ENCODE data around the gene MAT1A.

The MAT1A gene

GRCh38 chr10:80274396-80275134 is 14.9 kb downstream of the MAT1A start:
- H3K4me3 ChIP-seq (ENCODE audit: low read length in 2 of 2) = no peak overlapping the region
- no peaks in the 10 kb centered on the region for H3K36me3 ChIP-seq (ENCODE audit: control insufficient read depth in 2 of 2, insufficient read depth in 2 of 2, low read length in 2 of 2)
- no peaks in the 10 kb centered on the region for H3K27me3 ChIP-seq (ENCODE audit: control insufficient read depth in 1 of 2, insufficient read depth in 2 of 2, low read length in 2 of 2)
- no peak overlapping the region for H3K27ac ChIP-seq (ENCODE audit: low read length)
- H3K9ac ChIP-seq (ENCODE audit: low read length in 2 of 2) = no peak overlapping the region
- no peaks in the 10 kb centered on the region for H3K9me3 ChIP-seq (ENCODE audit: control insufficient read depth in 2 of 2, low read length in 2 of 2)
- no peaks in the 10 kb centered on the region for H3K4me1 ChIP-seq (ENCODE audit: control insufficient read depth, insufficient read depth, low read length)

- Histone ChIP-seq H3K27me3 (ENCODE audit: control insufficient read depth in 1 of 2, insufficient read depth in 2 of 2, low read length in 2 of 2) (no peaks in the 10 kb centered on the region), H3K36me3 (ENCODE audit: control insufficient read depth in 2 of 2, insufficient read depth in 2 of 2, low read length in 2 of 2) (no peaks in the 10 kb centered on the region), H3K9me3 (ENCODE audit: control insufficient read depth in 2 of 2, low read length in 2 of 2) (no peaks in the 10 kb centered on the region), H3K9ac (ENCODE audit: low read length in 2 of 2) (no peak overlapping the region), H3K4me1 (ENCODE audit: control insufficient read depth, insufficient read depth, low read length) (no peaks in the 10 kb centered on the region), H3K4me3 (ENCODE audit: low read length in 2 of 2) (no peak overlapping the region), H3K27ac (ENCODE audit: low read length) (no peak overlapping the region)
Measured at GRCh38 chr10:80273523-80274170, 15.8 kb downstream of the MAT1A start.

DNA sequence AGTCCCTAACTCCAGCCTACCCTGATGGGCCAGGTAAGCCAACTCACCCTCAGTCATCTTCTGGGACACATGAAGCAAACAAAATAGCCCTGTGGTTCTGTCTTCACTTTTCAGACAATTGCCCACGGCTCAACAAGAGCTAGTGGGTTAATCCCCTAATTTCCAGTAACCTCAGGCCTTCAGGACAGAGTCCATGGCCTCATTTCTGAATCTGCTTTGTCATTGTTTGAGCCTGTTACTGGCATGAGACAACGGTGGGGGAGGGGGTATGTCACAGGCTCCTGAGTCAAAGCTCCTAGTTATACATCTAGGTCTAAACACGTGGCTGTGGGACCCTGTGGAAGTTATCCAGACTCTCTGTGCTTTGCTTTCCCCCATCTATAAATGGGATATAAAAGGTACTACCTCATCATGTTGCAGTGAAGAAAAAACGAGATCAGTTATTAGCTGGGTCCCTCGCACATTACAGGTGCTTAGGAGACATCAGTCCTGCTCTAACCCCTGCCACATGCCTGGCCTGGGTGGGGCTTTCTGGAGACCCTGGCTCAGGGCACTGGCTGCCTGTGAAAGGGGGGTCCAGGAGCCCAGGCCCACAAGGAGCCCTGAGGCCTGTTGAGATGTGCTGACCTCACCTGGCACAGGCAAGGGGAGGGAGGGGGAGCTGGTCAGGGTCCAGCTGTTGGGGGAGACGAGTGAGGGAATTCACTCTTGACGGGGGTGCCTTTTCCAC is 16.5 kb downstream of the MAT1A start:
- H3K36me3 ChIP-seq (ENCODE audit: control insufficient read depth in 2 of 2, insufficient read depth in 2 of 2, low read length in 2 of 2) = no peaks in the 10 kb centered on the region
- no peaks in the 10 kb centered on the region for H3K27me3 ChIP-seq (ENCODE audit: control insufficient read depth in 1 of 2, insufficient read depth in 2 of 2, low read length in 2 of 2)
- H3K9me3 ChIP-seq (ENCODE audit: control insufficient read depth in 2 of 2, low read length in 2 of 2) = no peaks in the 10 kb centered on the region
- no peaks in the 10 kb centered on the region for H3K4me1 ChIP-seq (ENCODE audit: control insufficient read depth, insufficient read depth, low read length)
- H3K4me3 ChIP-seq (ENCODE audit: low read length in 2 of 2) = no peak overlapping the region
- H3K9ac ChIP-seq (ENCODE audit: low read length in 2 of 2) = no peak overlapping the region
- H3K27ac ChIP-seq (ENCODE audit: low read length) = no peak overlapping the region

GRCh38 chr10:80271416-80271815 is 18.0 kb downstream of the MAT1A start:
- Histone ChIP-seq H3K4me3 (ENCODE audit: low read length in 2 of 2) (no peak overlapping the region), H3K4me1 (ENCODE audit: control insufficient read depth, insufficient read depth, low read length) (no peaks in the 10 kb centered on the region), H3K9ac (ENCODE audit: low read length in 2 of 2) (no peak overlapping the region), H3K27me3 (ENCODE audit: control insufficient read depth in 1 of 2, insufficient read depth in 2 of 2, low read length in 2 of 2) (no peaks in the 10 kb centered on the region), H3K9me3 (ENCODE audit: control insufficient read depth in 2 of 2, low read length in 2 of 2) (no peaks in the 10 kb centered on the region), H3K27ac (ENCODE audit: low read length) (no peak overlapping the region), H3K36me3 (ENCODE audit: control insufficient read depth in 2 of 2, insufficient read depth in 2 of 2, low read length in 2 of 2) (no peaks in the 10 kb centered on the region)

DNA sequence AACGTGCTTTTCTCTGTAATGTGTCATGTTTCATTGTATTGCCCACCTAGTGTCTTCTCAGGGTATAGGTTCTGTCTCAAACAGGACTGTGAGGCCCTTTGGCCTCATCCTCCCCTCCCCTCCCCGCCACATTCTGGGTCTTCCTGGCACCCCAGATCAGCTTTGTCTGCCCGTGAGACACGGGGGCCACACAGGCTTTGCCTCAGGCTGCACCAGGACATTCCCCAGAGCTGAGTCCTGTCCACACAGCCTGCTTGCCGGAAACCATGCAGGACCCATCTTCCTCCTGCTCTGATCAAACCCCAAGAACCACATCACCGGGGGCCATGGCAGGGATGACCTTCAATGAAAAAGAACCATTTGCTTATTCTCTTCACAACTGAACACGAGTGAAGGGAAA is 18.6 kb downstream of the MAT1A start:
- Histone ChIP-seq H3K4me3 (ENCODE audit: low read length in 2 of 2) (no peak overlapping the region), H3K36me3 (ENCODE audit: control insufficient read depth in 2 of 2, insufficient read depth in 2 of 2, low read length in 2 of 2) (no peaks in the 10 kb centered on the region), H3K9me3 (ENCODE audit: control insufficient read depth in 2 of 2, low read length in 2 of 2) (no peaks in the 10 kb centered on the region), H3K9ac (ENCODE audit: low read length in 2 of 2) (no peak overlapping the region), H3K27me3 (ENCODE audit: control insufficient read depth in 1 of 2, insufficient read depth in 2 of 2, low read length in 2 of 2) (no peaks in the 10 kb centered on the region), H3K4me1 (ENCODE audit: control insufficient read depth, insufficient read depth, low read length) (no peaks in the 10 kb centered on the region), H3K27ac (ENCODE audit: low read length) (no peak overlapping the region)

GRCh38 chr10:80268938-80269588 is 20.4 kb downstream of the MAT1A start:
- H3K36me3 ChIP-seq (ENCODE audit: control insufficient read depth in 2 of 2, insufficient read depth in 2 of 2, low read length in 2 of 2) = no peaks in the 10 kb centered on the region
- H3K4me3 ChIP-seq (ENCODE audit: low read length in 2 of 2) = no peak overlapping the region
- H3K27ac ChIP-seq (ENCODE audit: low read length) = no peak overlapping the region
- H3K9ac ChIP-seq (ENCODE audit: low read length in 2 of 2) = no peak overlapping the region
- no peaks in the 10 kb centered on the region for H3K4me1 ChIP-seq (ENCODE audit: control insufficient read depth, insufficient read depth, low read length)
- H3K27me3 ChIP-seq (ENCODE audit: control insufficient read depth in 1 of 2, insufficient read depth in 2 of 2, low read length in 2 of 2) = no peaks in the 10 kb centered on the region
- no peaks in the 10 kb centered on the region for H3K9me3 ChIP-seq (ENCODE audit: control insufficient read depth in 2 of 2, low read length in 2 of 2)

DNA sequence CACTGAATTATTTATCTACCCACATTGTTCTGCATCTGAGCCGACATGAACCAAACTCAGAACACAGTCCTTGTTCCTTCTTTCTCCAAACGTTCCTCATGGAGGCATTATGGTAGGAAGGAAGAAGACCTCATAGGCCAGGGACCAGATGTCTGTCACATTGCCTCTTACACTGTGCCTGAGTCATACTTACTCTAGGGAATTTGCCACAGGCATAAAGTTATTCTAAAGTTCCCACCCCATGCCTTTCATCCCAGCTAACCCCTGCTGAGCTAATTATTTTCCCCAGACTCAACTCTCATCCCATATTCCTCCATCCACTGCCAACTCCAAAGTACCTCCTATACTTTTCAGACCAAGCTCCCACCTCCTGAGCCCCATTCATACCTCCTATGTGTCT is 21.2 kb downstream of the MAT1A start:
- no peaks in the 10 kb centered on the region for H3K9me3 ChIP-seq (ENCODE audit: control insufficient read depth in 2 of 2, low read length in 2 of 2)
- H3K27ac ChIP-seq (ENCODE audit: low read length) = no peak overlapping the region
- no peak overlapping the region for H3K9ac ChIP-seq (ENCODE audit: low read length in 2 of 2)

GRCh38 chr10:80266513-80266863 is 23.0 kb downstream of the MAT1A start:
- no peak overlapping the region for H3K4me3 ChIP-seq (ENCODE audit: low read length in 2 of 2)
- peaks cover 0 to 2% of the 10 kb centered on the region in 2 donors for H3K9me3 ChIP-seq (ENCODE audit: control insufficient read depth in 2 of 2, low read length in 2 of 2)
- H3K9ac ChIP-seq (ENCODE audit: low read length in 2 of 2) = no peak overlapping the region
- H3K27me3 ChIP-seq (ENCODE audit: control insufficient read depth in 1 of 2, insufficient read depth in 2 of 2, low read length in 2 of 2) = no peaks in the 10 kb centered on the region
- H3K27ac ChIP-seq (ENCODE audit: low read length) = no peak overlapping the region
- no peaks in the 10 kb centered on the region for H3K36me3 ChIP-seq (ENCODE audit: control insufficient read depth in 2 of 2, insufficient read depth in 2 of 2, low read length in 2 of 2)
- no peaks in the 10 kb centered on the region for H3K4me1 ChIP-seq (ENCODE audit: control insufficient read depth, insufficient read depth, low read length)

More for the DNA sequence above, 21.2 kb downstream of the MAT1A start:
- no peaks in the 10 kb centered on the region for H3K27me3 ChIP-seq (ENCODE audit: control insufficient read depth in 1 of 2, insufficient read depth in 2 of 2, low read length in 2 of 2)
- no peaks in the 10 kb centered on the region for H3K4me1 ChIP-seq (ENCODE audit: control insufficient read depth, insufficient read depth, low read length)
- no peaks in the 10 kb centered on the region for H3K36me3 ChIP-seq (ENCODE audit: control insufficient read depth in 2 of 2, insufficient read depth in 2 of 2, low read length in 2 of 2)
- H3K4me3 ChIP-seq (ENCODE audit: low read length in 2 of 2) = no peak overlapping the region

- Histone ChIP-seq H3K27ac (ENCODE audit: low read length) (no peak overlapping the region), H3K9ac (ENCODE audit: low read length in 2 of 2) (no peak overlapping the region), H3K4me3 (ENCODE audit: low read length in 2 of 2) (no peak overlapping the region), H3K9me3 (ENCODE audit: control insufficient read depth in 2 of 2, low read length in 2 of 2) (peaks cover 0 to 2% of the 10 kb centered on the region in 2 donors), H3K27me3 (ENCODE audit: control insufficient read depth in 1 of 2, insufficient read depth in 2 of 2, low read length in 2 of 2) (no peaks in the 10 kb centered on the region), H3K4me1 (ENCODE audit: control insufficient read depth, insufficient read depth, low read length) (no peaks in the 10 kb centered on the region), H3K36me3 (ENCODE audit: control insufficient read depth in 2 of 2, insufficient read depth in 2 of 2, low read length in 2 of 2) (no peaks in the 10 kb centered on the region)
Measured at GRCh38 chr10:80265740-80266512, 23.5 kb downstream of the MAT1A start.

All from stomach smooth muscle (tissue), 2 donors.